NCI-H1417 (cell line): ENCODE measurements around the gene ZC4H2.
"Not testable (repeated sequence)": the region's sequence is repeated elsewhere in the genome, so short reads cannot be mapped to it uniquely, and the experiment has no call there.

Experiments
- DNase-seq, 3 experiments: peaks; one replicate each; lab custom pipeline; 2025; lab: John Stamatoyannopoulos, UW

ZC4H2 gene

GRCh38 chrX:64975989-64976672, at the start of gene ZC4H2:
ZC4H2 (minus strand) TSS chrX:64976450; CDS start chrX:64976377, 73 bp downstream.
- peak in 2 of 3 experiments; percentile 79 to 91 for DNase-seq

DNA sequence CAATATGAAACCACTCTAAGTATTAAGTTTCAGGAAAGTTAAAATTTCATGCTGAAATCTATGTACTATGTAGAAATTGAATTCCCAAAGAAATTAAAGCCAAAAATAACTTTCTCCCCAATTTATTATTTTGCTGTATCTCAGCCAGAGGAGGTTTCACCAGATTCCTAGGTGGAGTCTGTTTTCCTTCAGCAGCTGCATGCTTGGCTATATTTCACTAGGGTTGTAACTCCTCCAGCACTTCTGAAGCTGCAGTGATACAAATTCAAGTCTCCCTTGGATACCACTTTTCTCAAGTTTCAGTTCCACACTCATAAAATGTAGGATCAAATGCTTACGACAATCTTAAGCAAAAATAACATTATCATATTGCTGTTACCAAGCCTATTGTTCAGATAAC, 41.2 kb upstream of the ZC4H2 start:
- DNase-seq = no peak

GRCh38 chrX:65014230-65014629, 38.0 kb upstream of the ZC4H2 start:
- no peak for DNase-seq

- DNase-seq = no peak
Observed at GRCh38 chrX:65009459-65009858, 33.2 kb upstream of the ZC4H2 start.

- DNase-seq = not testable (repeated sequence)
Observed at GRCh38 chrX:65002208-65002607, 26.0 kb upstream of the ZC4H2 start.

- no peak for DNase-seq
Observed at GRCh38 chrX:64996805-64997204, 20.6 kb upstream of the ZC4H2 start.

DNA sequence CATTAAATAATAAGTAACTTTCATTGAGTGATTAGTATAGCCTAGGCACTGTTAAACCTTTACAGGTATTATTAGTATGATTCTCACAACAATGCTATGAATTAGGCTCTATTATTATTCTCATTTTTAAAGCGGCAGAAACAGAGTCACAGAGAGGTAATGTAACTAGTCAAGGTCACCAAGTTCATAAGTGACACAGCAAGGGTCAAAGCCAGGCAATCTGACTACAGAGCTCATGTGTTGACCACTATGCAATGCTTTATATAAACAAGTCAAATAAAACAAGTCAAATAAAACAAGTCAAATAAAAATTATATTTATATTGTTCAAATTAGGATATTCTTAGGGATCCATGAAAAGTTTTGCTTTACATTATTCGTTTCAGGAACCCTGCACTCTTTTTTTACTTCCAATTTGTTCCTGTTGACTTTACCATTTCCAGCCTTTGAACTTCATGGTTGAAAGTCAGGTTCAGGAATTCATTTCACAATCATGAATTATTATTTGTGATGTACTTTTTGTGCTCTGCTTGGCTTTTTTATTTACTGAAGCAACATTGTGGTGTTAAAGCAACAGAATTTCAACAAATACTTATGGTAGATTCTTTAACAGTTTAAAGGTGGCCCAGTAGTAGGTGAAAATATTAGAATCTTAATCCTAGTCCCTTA, 18.0 kb upstream of the ZC4H2 start:
- no peak for DNase-seq

DNA sequence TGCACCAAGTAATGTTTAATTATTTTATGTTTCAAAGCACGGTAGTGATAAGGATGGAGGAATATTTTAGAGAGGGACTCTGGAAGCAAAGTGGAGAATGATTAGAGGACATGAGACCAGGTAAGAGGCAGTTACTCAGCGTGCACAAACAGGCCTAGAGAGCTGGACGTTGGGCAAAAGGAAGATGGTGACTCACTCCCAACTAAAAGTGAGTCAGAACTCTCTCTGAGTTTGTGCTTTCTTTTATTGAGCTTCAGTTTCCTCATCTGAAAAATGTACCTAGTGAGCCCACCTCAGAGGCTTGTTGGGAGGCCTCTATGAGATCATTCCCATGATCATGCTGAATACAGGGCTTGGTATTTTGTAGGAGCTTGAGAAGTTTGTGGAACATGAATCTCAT, 1.6 kb upstream of the ZC4H2 start:
- DNase-seq = no peak

DNA sequence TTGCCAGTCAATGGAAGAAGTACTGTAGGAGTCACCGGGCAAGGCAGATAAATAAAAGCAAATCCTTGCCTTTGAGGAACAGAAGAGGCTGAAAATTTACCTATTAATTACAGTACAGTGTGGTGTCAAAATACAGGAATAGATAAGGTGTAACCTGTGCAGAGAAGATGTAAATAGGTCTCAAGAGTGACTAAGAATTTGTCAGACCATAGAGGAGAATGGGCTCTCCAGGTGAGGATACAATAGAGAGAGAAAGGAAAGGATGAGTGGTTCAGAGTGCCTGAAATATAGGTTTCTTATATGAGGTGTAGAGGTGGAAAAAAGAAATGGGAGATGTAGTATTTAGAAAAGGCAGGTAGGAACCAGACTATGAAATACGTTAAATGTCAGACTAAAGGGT, 801 bp upstream of the ZC4H2 start:
- DNase-seq = no peak

DNA sequence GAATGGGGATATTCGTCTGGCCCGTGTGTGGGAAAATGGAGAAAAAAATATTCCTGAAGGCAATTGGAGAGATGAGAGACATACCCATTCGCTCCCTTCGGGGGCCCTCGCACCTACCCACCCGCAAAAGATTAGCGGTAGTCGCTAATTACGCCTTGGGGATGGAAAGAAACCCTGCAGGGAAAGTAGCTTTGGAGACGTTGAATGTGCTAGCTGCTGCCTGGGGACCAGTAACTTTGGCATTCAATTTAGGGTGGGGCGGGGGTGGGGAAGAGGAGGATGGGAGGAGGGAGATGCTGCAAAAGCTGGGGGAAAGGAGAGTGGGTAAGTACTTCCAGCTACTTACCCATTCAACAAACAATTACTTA, 407 bp upstream of the ZC4H2 start:
- peak in 1 of 3 experiments; percentile 68 for DNase-seq

- DNase-seq = peak in 2 of 3 experiments; percentile 59 to 79
Observed at GRCh38 chrX:64975491-64975890, 759 bp downstream of the ZC4H2 start.

DNA sequence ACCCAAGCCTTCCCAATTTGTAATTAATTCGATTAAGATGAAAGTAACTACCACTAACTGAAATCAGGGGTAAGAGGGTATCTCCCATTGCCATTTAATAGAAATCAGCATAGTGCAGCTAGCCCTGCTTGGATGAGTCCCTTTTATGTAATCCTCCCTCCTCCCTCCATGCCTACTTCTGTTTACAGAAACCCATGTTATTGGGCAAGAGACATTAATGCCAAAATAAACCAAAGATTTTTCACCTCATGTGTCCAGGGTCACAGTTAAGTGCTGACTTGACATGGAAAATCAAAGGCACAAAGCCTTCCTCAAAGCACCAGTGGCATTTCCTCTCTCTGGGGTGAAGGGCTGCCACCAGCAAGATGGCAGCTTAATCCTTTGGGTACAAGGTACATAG, 50.8 kb downstream of the ZC4H2 start:
- no peak for DNase-seq

- no peak for DNase-seq
Observed at GRCh38 chrX:64908121-64908520, 68.1 kb downstream of the ZC4H2 start.

DNA sequence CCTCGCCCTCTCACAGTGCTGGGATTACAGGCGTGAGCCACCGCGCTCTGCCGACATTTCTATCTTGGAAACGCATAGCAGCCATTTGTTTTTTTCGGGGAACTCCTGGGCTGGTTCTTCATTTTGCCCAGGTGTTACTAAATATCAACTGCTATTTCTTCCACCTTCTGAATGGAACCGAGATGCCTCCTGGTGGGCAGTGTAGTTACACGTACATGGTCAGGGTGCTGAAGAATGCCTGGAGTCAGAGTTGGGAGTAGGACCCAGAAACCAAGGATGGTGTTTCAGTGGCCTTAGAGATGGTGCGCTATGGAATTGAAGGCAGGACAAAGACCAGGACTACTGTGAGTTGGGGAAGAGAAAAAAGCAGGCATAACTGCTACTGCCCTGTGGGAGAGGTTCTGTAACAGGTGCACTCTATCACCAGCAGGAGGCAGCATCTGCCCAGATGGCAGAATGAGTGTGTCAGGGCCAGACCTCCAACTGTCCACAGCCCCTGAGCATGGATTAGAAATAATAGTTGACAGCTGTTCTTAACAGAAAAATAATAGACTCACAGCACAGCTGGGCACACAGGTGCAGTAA, 81.7 kb downstream of the ZC4H2 start:
- DNase-seq = peak in 2 of 3 experiments; percentile 24 to 65

DNA sequence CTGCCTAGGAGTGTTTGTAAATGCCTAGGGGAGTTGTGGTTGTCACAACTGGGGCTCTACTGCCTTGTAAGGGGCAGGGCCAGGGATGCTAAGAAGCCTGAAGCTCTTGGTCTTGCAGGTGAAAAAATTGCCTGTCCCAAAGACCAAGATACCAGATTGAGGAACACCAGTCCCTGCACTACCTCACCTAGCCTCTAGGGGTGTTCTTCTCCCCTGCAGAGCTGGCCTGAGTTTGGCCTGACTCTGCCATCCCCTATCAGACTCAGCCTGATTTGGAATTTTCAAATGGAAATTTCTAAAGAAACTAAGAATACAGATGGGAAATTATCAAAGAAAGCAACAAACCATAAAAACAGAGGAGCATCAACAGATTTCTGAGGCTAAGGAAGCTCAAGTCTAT, 90.4 kb downstream of the ZC4H2 start:
- DNase-seq = no peak

- not testable (repeated sequence) for DNase-seq
Observed at GRCh38 chrX:64878709-64879108, 97.5 kb downstream of the ZC4H2 start.

DNA sequence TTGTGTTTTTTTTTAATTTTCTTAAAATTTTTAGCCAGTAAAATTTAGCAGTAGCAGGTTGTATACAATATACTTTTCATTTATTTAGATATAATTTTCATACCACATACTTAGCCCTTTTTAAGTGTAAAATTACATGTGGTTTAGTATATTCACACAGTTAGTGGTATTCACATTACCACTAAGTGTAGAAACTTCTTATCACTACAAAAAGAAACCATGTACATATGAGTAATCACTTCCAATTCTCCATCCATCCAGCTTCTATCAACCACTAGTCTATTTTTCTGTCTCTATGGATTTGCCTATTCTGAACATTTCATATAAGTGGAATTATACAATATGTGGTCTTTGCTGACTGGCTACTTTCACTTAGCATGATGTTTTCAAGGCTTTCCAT, 109.0 kb downstream of the ZC4H2 start:
- DNase-seq = no peak
